Sigmoid colon (tissue), 4 donors: ENCODE measurements around the gene FDXR.

Source experiments
- EP300 ChIP-seq, 4 donors: sonication (generic); formaldehyde crosslinking; IDR thresholded peaks; one replicate each; pipeline ENCODE4 v1.6.1; 2017; ENCODE audit warnings: antibody characterized with exemption in 4 of 4
- POLR2A ChIP-seq, 2 donors: fragments of 450-650 bp; IDR thresholded peaks; one replicate each; pipeline ENCODE4 v1.6.1; 2016; ENCODE audit warnings: antibody characterized with exemption in 2 of 2, mild to moderate bottlenecking in 2 of 2, moderate library complexity in 2 of 2
- TF ChIP-seq, protein P1 (sequence below), 4 experiments: fragments of 450-650 bp in 3 of 4; fragments of 200-600 bp in 1 of 4; IDR thresholded peaks; one replicate each; pipeline ENCODE4 v1.5.1; 2016 to 2019; ENCODE audit warnings: antibody characterized with exemption in 4 of 4, mild to moderate bottlenecking in 3 of 4, moderate library complexity in 2 of 4

DNA sequence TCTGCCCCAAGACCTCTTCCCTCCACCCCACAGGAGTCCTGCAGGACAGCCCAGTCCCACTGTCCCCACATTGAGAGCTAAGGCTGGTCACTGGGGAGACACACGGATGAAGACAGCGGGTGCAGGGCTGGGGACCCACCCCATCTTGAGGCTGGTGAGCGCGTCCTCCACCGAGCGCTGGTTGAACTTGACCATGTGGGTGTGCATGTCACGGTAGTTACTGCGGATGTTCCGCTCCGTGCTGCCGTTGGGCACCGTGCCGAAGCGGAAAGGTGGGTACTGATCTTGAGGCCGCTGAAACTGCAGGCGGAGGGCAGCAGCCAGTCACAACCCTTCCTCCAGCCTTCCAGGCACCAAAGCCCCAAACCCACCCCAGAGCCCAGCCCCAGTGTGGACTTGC lies 26.2 kb downstream of the FDXR start:
- TF ChIP-seq, protein P1, sequence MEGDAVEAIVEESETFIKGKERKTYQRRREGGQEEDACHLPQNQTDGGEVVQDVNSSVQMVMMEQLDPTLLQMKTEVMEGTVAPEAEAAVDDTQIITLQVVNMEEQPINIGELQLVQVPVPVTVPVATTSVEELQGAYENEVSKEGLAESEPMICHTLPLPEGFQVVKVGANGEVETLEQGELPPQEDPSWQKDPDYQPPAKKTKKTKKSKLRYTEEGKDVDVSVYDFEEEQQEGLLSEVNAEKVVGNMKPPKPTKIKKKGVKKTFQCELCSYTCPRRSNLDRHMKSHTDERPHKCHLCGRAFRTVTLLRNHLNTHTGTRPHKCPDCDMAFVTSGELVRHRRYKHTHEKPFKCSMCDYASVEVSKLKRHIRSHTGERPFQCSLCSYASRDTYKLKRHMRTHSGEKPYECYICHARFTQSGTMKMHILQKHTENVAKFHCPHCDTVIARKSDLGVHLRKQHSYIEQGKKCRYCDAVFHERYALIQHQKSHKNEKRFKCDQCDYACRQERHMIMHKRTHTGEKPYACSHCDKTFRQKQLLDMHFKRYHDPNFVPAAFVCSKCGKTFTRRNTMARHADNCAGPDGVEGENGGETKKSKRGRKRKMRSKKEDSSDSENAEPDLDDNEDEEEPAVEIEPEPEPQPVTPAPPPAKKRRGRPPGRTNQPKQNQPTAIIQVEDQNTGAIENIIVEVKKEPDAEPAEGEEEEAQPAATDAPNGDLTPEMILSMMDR (IDR thresholded peaks at IDR 0.05), result no peak
- TF ChIP-seq POLR2A (IDR thresholded peaks at IDR 0.05), result no peak
- TF ChIP-seq EP300 (IDR thresholded peaks at IDR 0.05), result no peak
